Measurements from ENCODE around the gene TMEM18.

DNA sequence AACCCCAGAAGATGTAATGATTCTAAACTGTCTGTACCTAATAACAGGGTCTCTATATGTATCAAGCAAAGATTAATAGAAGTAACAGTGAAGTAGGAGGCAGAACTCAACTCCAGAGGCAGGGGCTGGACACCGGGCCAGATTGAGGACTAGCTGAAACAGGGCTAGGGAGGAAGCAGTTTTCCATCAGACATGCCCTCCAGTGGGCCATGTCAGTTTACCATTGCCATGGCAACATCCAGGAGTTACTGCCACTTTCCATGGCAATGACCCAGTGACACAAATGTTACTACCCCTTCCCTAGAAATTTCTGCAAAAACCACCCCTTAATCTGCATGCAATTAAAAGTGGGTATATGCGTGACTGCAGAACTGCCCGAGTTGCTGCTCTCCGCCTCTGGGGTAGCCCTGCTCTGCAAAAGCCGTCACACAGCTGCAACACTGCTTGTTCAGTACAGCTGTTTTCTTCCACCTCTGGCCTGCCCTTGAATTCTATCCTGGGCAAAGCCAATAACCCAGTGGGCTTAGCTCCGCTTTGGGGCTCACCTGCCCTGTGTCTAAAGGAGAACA is 58.7 kb downstream of the TMEM18 start:
- TF ChIP-seq, protein P1, sequence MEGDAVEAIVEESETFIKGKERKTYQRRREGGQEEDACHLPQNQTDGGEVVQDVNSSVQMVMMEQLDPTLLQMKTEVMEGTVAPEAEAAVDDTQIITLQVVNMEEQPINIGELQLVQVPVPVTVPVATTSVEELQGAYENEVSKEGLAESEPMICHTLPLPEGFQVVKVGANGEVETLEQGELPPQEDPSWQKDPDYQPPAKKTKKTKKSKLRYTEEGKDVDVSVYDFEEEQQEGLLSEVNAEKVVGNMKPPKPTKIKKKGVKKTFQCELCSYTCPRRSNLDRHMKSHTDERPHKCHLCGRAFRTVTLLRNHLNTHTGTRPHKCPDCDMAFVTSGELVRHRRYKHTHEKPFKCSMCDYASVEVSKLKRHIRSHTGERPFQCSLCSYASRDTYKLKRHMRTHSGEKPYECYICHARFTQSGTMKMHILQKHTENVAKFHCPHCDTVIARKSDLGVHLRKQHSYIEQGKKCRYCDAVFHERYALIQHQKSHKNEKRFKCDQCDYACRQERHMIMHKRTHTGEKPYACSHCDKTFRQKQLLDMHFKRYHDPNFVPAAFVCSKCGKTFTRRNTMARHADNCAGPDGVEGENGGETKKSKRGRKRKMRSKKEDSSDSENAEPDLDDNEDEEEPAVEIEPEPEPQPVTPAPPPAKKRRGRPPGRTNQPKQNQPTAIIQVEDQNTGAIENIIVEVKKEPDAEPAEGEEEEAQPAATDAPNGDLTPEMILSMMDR (IDR thresholded peaks at IDR 0.05) = no peak
- TF ChIP-seq EP300 (IDR thresholded peaks at IDR 0.05) (no peak), POLR2AphosphoS5 (IDR thresholded peaks at IDR 0.05) (no peak), POLR2A (IDR thresholded peaks at IDR 0.05) (no peak)
